Mucosa of stomach (tissue), 1 donor: ENCODE measurements around the gene GDA.

Experiments
- H3K27me3 ChIP-seq: one replicate; pipeline ENCODE4 v1.7.0; 2013; ENCODE audit warnings: mild to moderate bottlenecking, low read length; ENCODE audit not compliant: control insufficient read depth, insufficient read depth
- H3K36me3 ChIP-seq: one replicate; pipeline ENCODE4 v1.7.0; 2013; ENCODE audit warnings: low read length; ENCODE audit not compliant: control insufficient read depth, insufficient read depth
- H3K4me1 ChIP-seq: one replicate; pipeline ENCODE4 v1.7.0; 2013; ENCODE audit warnings: mild to moderate bottlenecking, low read length; ENCODE audit not compliant: control insufficient read depth, insufficient read depth
- H3K4me3 ChIP-seq: one replicate; pipeline ENCODE4 v1.7.0; 2013; ENCODE audit warnings: low read length
- H3K9ac ChIP-seq: one replicate; pipeline ENCODE4 v1.7.0; 2013; ENCODE audit warnings: mild to moderate bottlenecking, low read length, moderate library complexity
- H3K9me3 ChIP-seq: one replicate; pipeline ENCODE4 v1.7.0; 2013; ENCODE audit warnings: mild to moderate bottlenecking, low read length, moderate library complexity; ENCODE audit not compliant: control insufficient read depth
- donor health status: Pancreatic carcinoma.

GDA gene

DNA sequence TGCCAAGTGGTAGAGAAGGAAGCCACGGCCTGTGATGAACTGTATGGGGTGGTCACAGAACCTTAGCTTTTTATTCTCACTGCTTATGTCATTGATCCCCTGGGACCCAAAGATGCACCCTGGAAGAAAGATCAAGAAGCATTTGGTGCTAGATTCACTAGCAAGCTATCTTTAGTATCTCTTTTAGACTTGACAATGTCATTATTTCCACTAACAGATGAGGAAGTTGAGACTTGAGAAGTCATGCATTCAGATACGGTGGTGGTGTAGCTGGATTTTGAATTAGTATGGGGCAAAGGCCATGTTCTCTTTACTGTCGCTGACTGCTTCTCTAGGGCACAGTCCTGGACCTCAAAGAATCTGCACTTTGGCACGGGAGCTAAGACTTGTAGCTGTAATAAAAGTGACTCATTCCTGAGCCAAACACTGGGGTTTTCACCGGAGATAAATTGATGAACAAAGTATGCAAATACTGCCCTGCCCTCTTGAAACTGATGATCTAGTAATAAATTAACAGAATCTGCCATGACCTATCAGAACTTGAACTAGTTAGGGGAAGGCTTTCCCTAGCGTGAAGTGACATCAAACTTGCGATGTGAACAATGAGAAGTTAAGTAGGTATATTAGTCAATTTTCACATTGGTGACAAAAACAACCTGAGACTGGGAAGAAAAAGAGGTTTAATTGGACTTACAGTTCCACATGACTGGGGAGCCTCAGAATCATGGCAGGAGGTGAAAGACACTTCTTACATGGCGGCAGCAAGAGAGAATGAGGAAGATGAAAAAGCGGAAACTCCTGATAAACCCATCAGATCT, 5.4 kb downstream of the GDA start:
- H3K4me3 ChIP-seq = no peak overlapping the region
- H3K9me3 ChIP-seq = no peaks in the 10 kb centered on the region
- H3K27me3 ChIP-seq = peaks cover 3% of the 10 kb centered on the region
- no peak overlapping the region for H3K9ac ChIP-seq
- peaks cover 12% of the 10 kb centered on the region for H3K4me1 ChIP-seq
- H3K36me3 ChIP-seq = no peaks in the 10 kb centered on the region

DNA sequence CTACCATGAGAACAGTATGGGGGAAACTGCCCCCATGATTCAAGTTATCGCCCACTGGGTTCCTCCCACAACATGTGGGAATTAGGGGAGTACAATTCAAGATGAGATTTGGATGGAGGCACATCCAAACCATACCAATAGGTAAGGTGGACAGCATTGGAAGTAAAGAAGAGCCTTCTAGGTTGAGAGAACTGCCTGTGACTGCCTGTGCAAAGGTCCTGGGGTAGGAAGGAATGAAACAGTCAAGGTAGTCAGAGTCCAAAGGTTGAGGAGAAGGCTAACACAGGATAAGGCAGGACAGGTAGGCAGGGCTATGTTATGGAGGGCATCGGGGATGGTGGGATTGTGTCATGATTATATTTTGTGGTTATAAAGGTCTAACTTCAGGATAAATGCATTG, 6.1 kb downstream of the GDA start:
- H3K27me3 ChIP-seq = no peaks in the 10 kb centered on the region
- peaks cover 12% of the 10 kb centered on the region for H3K4me1 ChIP-seq
- H3K9me3 ChIP-seq = no peaks in the 10 kb centered on the region
- H3K36me3 ChIP-seq = no peaks in the 10 kb centered on the region
- no peak overlapping the region for H3K4me3 ChIP-seq
- H3K9ac ChIP-seq = no peak overlapping the region

DNA sequence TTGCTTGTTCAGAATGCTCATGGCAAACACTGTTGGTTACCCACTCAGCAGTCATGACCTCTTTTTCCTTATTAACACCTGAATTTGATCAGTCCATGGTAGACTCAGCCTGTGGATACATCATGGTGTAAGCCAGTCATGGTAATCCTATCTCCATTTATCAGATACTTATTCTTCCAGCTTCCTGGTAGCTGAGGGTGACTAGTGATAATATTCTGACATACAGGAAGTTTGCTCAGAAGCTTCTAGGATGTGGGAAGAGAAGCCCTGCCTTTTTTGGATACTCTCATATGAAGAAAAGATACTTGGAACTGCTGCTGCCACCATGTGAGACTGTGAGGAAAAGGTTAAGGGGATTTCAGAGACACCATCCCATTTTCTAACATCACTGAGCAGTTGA, 7.3 kb downstream of the GDA start:
- Histone ChIP-seq H3K4me3 (no peak overlapping the region), H3K9me3 (no peaks in the 10 kb centered on the region), H3K4me1 (peaks cover 12% of the 10 kb centered on the region), H3K36me3 (no peaks in the 10 kb centered on the region), H3K9ac (no peak overlapping the region), H3K27me3 (no peaks in the 10 kb centered on the region)

DNA sequence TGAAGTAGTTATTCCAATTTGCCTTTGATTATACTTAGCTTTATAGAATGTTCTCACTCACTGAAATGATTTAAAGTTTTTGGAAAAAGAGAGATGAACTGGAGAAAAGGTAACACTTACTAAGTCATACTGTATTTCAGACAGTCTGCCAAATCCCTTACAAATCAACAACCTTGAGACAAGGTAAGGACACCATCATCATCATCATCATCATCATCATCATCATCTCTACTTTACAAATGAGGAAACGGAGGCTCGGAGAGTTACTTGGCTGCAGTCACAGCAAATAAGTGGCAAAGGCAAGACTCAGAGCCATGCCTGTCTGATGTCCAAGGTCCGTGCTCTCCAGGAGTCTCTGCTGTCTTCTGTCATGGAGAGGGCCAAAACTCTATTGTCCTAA, 9.4 kb downstream of the GDA start:
- no peaks in the 10 kb centered on the region for H3K36me3 ChIP-seq
- H3K27me3 ChIP-seq = no peaks in the 10 kb centered on the region
- no peak overlapping the region for H3K9ac ChIP-seq
- no peaks in the 10 kb centered on the region for H3K9me3 ChIP-seq
- H3K4me1 ChIP-seq = peaks cover 12% of the 10 kb centered on the region
- H3K4me3 ChIP-seq = no peak overlapping the region

DNA sequence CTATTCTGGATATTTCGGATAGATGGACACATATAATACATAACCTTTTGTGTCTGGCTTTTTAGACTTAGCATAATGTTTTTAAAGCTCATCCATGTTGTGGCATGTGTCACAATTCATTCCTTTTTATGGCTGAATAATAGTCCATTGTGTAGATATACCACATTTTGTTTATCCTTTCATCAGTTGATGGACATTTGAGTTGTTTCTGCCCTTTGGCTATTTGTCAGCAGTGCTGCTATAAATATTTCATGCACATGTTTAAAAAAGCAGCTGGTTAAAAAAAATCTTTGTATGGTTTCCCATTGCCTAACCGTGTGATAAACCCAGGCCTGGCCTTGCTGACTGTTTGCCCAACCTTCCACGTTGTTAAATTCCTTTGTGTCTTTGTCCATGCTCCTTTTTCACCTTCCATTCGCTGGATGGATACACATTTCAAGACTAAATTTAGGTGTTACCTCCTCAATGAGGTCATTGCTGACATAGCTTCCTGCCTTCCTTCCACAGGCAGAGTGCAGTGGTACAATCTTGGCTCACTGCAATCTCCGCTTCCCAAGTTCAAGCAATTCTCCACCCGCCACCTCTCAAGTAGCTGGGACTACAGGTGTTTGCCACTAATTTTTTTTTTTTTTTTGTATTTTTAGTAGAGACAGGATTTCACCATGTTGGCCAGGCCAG, 11.3 kb downstream of the GDA start:
- H3K36me3 ChIP-seq = no peaks in the 10 kb centered on the region
- peaks cover 5% of the 10 kb centered on the region for H3K4me1 ChIP-seq
- H3K4me3 ChIP-seq = no peak overlapping the region
- H3K9me3 ChIP-seq = no peaks in the 10 kb centered on the region
- no peak overlapping the region for H3K9ac ChIP-seq
- no peaks in the 10 kb centered on the region for H3K27me3 ChIP-seq

DNA sequence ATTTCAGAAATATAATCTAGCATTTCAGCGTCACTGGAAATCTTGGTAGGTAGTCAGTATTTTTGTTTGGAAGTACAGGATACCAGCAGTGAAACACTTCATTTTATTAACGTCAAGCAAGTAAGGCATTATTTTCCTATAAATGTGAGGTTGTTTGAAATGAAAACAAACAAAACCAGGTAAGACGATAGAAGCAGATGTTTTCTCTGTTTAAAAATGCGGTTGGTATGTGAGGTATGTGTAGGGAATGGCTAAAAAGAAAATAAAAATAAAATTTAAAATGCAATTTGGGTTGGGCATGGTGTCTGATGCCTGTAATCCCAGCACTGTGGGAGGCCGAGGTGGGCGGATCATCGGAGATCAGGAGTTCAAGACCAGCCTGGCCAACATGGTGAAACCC, 16.1 kb downstream of the GDA start:
- H3K9ac ChIP-seq = no peak overlapping the region

DNA sequence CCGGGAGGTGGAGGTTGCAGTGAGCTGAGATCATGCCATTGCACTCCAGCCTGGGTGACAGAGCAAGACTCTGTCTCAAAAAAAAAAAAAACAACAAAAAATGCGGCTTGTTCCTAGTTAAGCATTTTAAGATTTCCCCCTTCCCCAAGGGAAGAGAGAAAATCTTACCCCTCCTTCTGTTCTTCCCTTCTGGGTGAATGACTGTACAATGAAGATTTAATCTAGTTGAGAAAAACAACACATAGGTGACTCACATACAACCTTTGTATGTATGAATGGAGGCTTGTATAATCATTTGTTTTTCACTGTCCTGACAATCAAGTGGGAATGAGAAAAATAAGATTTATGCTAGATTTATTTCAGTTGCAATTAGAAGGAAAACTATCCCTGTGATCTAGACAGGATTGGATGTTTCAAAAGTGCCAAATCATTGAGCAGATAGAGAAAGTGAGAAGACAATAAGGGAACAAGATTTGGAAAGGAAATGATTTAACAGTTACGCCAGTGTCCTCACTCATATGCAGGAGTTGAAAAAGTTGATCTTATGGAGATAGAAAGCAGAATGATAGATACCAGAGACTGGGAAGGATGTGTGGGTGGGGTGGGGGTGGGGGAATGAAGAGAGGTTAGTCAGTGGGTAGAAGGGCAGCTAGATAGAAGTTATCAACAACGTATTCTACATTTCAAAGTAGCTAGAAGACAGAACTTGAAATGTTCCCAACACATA, 16.7 kb downstream of the GDA start:
- Histone ChIP-seq H3K4me3 (no peak overlapping the region), H3K4me1 (no peaks in the 10 kb centered on the region), H3K27me3 (no peaks in the 10 kb centered on the region), H3K36me3 (no peaks in the 10 kb centered on the region), H3K9ac (no peak overlapping the region), H3K9me3 (no peaks in the 10 kb centered on the region)

More for the DNA sequence above, 16.1 kb downstream of the GDA start:
- Histone ChIP-seq H3K4me3 (no peak overlapping the region), H3K4me1 (no peaks in the 10 kb centered on the region), H3K36me3 (no peaks in the 10 kb centered on the region), H3K9me3 (no peaks in the 10 kb centered on the region), H3K27me3 (no peaks in the 10 kb centered on the region)

DNA sequence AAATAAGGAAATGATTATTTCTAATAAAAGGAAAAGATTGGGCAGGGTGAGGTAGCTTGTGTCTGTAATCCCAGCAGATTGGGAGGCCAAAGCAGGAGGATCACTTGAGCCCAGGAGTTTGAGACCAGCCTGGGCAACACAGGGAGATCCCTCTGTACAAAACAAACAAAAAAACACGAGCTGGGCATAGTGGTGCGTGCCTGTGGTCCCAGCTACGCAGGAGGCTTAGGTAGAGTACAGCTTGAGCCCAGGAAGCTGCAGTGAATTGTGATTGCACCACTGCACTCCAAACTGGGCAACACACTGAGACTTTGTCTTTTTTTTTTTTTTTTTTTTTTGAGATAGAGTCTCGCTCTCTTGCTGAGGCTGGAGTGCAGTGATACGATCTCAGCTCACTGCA, 18.8 kb downstream of the GDA start:
- Histone ChIP-seq H3K27me3 (no peaks in the 10 kb centered on the region), H3K9me3 (no peaks in the 10 kb centered on the region)

DNA sequence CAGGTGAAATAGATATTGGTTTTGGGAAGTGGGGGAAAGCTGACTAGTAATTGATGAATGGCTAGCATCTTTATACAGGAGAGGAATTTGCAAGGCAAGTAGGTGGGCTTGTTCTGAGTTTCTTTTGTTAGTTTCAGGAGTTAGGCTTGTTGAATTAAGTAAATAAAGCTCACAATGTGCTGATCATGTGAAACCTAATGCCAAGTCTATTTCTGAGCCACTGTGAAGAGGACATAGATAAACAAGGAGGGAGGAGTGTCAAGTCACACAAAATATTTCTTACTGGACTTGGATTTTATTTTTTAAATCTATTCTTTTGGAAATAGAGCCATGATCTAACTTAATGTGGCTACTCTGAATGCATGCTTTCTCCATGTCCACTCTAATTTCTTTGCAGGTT, 19.9 kb downstream of the GDA start:
- Histone ChIP-seq H3K36me3 (no peaks in the 10 kb centered on the region), H3K9me3 (no peaks in the 10 kb centered on the region), H3K27me3 (no peaks in the 10 kb centered on the region)

More for the DNA sequence above, 18.8 kb downstream of the GDA start:
- Histone ChIP-seq H3K4me1 (no peaks in the 10 kb centered on the region), H3K4me3 (no peak overlapping the region), H3K9ac (no peak overlapping the region), H3K36me3 (no peaks in the 10 kb centered on the region)

DNA sequence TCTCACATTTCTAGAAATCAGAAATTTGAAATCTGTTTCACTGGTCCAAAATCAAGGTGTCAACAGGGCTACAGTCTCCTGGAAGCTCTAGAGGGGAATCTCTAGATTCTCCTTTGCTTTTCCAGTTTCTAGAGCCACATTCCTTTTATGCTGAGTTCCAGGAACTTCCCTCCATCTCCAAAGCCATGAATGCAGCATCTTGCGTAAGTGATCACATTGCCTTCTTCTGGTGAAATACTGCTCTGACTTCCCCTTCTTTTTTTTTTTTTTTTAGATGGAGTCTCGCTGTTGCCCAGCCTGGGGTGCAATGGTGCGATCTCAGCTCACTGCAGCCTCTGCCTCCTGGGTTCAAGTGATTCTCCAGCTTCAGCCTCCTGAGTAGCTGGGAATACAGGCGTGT, 23.8 kb downstream of the GDA start:
- Histone ChIP-seq H3K9ac (no peak overlapping the region), H3K27me3 (no peaks in the 10 kb centered on the region), H3K4me3 (no peak overlapping the region), H3K36me3 (no peaks in the 10 kb centered on the region), H3K4me1 (no peaks in the 10 kb centered on the region), H3K9me3 (no peaks in the 10 kb centered on the region)

More for the DNA sequence above, 19.9 kb downstream of the GDA start:
- H3K4me3 ChIP-seq = no peak overlapping the region
- no peak overlapping the region for H3K9ac ChIP-seq
- no peaks in the 10 kb centered on the region for H3K4me1 ChIP-seq

DNA sequence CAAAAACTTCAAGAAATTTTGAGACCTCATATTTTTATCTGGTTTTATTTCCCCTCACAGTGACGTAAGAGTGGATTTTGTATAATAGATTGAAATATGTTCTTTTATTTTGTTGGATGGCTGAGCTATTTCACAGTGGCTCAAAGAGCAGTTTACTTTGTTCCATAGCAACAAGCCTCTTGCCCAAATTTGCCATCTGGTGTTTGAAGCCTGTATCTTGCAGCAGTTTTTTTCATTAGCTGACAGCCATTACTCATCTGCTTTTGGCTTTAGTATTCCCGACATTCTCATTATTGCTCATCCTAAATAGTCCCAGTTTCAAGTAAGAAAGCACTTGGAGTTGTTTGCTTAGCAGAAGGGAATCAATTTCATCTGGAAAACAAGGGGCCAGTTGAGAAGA, 36.3 kb downstream of the GDA start:
- no peaks in the 10 kb centered on the region for H3K36me3 ChIP-seq

DNA sequence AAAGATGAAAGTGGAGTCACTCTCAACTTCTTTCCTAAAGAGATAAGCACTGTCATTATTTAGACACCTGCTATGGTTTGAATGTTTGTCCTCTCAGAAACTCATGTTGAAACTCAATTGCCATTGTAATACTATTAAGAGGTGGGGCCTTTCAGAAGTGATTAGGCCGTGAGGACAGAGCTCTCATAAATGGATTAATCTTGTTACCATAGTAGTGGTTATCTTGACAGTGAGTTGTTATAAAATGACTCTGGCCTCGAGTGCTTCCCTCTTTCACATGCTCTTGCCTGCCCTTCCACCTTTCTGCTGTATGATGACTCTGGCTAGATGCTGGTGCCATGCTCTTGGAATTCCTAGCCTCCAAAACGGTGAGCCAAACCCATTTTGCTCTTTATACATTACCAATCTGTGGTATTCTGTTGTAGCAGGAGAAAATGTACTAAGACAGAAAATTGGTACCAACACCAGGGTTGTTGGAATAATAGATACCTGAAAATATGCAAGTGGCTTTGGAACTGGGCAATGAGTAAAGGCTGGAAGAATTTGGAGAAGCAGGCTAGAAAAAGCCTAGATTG, 38.0 kb downstream of the GDA start:
- Histone ChIP-seq H3K36me3 (no peaks in the 10 kb centered on the region), H3K9ac (no peak overlapping the region), H3K4me3 (no peak overlapping the region), H3K4me1 (peaks cover 7% of the 10 kb centered on the region), H3K27me3 (no peaks in the 10 kb centered on the region), H3K9me3 (no peaks in the 10 kb centered on the region)

More for the DNA sequence above, 36.3 kb downstream of the GDA start:
- no peak overlapping the region for H3K9ac ChIP-seq
- H3K9me3 ChIP-seq = no peaks in the 10 kb centered on the region
- H3K4me3 ChIP-seq = no peak overlapping the region
- H3K4me1 ChIP-seq = peaks cover 7% of the 10 kb centered on the region
- H3K27me3 ChIP-seq = no peaks in the 10 kb centered on the region
